ENCODE data around the gene HOXA3.

GRCh38 chr7:27198871-27199801 lies 46.8 kb upstream of the HOXA3 start:
- TF ChIP-seq CTCF (IDR thresholded peaks at IDR 0.05): no peak
- TF ChIP-seq REST (IDR thresholded peaks at IDR 0.05; ENCODE audit: insufficient read depth in 1 of 2, low read depth in 2 of 2, low read length in 1 of 2): no peak
